T-helper 2 cell (primary cell): ENCODE measurements around the gene CFAP91.

Experiments used
- DNase-seq, 5 experiments: peaks; one replicate each; pipeline versions ENCODE4 v3.0.0 to v3.0.0-alpha.2; 2012 to 2022
- total RNA-seq, 2 donors: gene quantifications; one replicate each; lab custom pipeline; 2026; lab: John Stamatoyannopoulos, UW

Gene CFAP91
- total RNA-seq: 0 to 0.31 reads per million in 2 donors

- peak; percentile 60 to 78 (median 74) for DNase-seq
Observed at GRCh38 chr3:119702530-119703527, at the start of gene CFAP91. Gene CFAP91, plus strand, starts transcription at chr3:119703022. Its CDS starts 77 bp downstream, at chr3:119703099.

DNA sequence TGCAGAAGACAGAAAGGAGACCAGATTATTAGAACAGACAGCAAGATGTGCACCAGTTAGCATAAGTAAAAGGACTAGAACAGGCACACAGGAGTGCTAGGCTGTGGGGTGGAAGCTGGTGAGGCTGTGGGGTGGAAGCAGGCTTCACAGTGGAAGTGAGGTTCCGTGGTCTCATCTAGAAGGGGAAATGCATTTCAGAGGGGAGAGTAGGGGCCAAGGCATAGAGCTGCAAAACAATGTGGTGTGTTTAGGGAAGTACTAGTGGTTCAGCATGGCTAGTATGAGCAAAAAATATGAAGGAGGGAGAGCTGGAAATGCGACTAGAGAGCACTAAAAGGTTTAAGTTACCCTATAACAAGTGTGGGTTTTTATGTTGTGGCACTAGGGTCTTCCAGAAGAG is 48.9 kb upstream of the CFAP91 start:
- DNase-seq: no peak

DNA sequence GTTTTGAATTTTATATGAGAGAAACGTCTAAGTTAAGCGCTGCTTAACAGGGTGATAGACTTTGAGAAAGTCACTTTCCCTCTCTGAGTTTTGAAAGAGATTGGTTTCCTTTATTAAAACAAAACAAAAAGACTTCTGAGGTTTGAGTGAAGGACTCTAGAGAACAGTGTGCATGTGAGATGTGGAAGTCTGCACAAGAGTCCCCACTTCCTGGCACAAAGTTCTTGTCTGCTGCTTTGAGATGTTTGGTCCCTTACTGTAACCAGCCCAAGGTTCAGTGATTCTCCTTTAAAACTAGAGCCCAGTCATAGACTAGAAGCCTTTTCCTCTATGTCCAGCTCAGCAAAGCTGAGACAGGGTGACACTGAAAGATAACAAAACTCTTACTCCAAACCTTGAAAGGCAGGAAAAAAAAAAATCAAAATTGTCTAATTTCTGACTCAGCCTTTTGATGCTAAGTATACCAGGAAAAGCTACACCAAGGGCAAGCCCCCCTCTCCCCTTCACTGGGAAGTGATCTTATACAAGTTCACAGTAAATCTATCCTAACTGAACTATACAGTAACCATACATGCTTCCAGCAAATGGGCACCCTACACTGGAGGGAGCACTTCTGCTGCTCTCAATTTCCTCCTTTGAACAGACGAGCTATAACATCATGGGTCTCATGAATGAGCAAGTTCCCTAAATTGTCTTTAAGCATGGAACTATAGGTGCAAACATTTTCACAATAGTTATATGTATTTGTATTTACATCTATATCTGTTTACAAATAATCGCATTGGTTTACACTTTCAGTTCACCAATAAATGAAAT is 44.7 kb upstream of the CFAP91 start:
- peak in 1 of 5 experiments; percentile 32 for DNase-seq

DNA sequence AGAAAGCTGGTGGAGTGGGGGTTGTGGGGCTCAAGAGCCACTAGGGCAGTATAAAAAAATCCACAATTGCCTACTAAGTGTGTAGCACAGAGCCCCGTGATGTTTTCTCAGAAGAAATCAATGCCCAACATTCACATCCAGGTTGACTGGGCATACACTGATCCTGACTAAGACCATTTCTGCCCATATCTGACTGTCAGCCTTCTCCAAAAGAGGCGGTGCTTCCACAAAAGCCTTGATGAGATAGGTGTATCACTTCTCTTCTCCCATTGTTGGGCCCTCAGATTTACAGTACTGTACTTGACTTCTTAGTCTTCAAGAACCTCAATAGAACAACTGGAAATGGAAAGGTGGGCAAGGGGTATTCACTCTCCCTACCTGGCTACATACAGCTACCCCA is 43.8 kb upstream of the CFAP91 start:
- DNase-seq: no peak

DNA sequence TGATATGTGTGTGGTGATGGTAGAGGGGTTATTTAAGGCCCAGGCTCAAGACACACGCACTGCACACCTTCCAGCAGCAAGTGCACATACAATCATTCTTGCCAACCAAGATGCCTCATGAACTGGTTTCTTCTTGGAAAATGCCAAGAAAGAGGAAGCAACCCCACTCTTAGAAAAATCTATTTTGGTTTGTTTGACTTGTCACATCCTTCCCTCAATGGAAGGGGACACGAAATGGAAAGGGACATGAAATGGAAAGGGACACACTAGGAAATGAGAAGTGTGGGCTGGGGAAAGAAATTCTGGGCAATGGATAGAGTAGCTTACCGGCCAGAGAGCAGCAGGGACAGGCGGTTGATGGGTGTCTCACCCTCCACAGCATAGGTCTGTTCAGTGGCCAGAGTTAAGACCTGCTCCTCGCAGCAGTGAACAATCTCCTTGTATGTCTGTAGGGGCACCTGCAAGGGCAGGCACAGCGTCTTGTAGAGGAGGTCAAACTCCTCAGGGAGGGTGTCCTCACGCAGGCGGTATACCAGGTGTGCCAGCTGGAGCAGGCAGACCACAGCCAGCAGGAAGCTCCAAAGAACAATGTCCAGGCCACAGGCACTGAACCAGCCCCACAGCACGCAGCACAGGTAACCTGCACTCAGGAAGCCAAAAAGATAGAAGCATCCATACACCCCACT is 43.1 kb upstream of the CFAP91 start:
- no peak for DNase-seq

GRCh38 chr3:119660474-119661440 is 42.1 kb upstream of the CFAP91 start, which contains the start of gene POPDC2:
Gene POPDC2, minus strand, starts transcription at chr3:119660589. Its CDS starts 166 bp downstream, at chr3:119660423.
- no peak for DNase-seq

- DNase-seq: no peak
Observed at GRCh38 chr3:119662604-119663373, 40.0 kb upstream of the CFAP91 start.

- DNase-seq: no peak
Observed at GRCh38 chr3:119663885-119664284, 38.9 kb upstream of the CFAP91 start.

GRCh38 chr3:119664370-119664769 is 38.5 kb upstream of the CFAP91 start:
- DNase-seq: no peak

GRCh38 chr3:119664850-119665379 is 37.9 kb upstream of the CFAP91 start:
- no peak for DNase-seq

DNA sequence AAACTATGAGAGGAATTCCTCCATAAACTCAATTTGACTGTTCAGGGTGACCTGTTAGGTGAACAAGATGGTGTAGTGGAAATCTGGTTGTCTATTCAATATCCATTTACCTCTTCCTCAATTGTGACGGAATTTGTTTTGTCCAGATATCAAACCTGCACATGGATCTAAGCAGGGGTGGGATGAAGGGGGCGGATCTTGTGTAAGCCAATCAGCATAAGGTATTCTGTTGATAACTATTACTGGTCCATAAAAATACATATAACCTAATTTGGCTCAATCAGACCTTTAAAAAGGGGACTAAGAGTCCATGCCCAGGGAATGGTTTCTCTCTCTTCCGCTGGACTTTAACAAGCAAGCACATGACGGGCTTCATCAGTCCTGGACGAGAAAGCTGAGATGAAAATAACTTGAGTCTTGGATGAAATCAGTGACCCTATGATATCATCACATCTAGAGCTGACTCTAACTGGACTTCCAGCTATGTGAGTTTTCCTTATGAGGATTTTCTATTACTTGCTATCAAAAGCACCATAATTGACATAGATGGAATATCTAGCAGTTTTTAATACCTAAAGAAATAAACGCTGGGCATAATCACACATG is 36.8 kb upstream of the CFAP91 start:
- DNase-seq: no peak

GRCh38 chr3:119669906-119670570 is 32.8 kb upstream of the CFAP91 start:
- no peak for DNase-seq

GRCh38 chr3:119672776-119673175 is 30.0 kb upstream of the CFAP91 start:
- DNase-seq: no peak

- no peak for DNase-seq
Observed at GRCh38 chr3:119673875-119674274, 28.9 kb upstream of the CFAP91 start.

GRCh38 chr3:119675188-119675874 is 27.5 kb upstream of the CFAP91 start:
- no peak for DNase-seq

DNA sequence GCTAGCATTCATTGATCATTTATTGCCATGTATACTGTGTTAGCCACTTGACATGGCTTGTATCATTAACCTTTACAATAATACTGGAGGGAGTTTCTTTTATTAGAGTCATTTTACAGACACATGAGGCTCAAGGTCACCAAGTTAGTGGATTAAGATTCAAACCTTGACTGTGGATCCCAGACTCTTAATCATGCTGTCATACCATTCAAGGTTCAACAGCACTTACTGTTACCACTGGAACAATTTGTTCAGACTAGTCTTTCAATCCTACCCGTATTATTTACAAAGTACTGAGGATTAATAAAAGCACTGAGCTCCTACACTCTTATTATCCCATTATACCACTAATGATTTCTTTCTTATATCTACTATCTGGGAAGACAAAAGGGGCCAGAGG is 26.8 kb upstream of the CFAP91 start:
- no peak for DNase-seq

GRCh38 chr3:119676771-119677640 is 25.8 kb upstream of the CFAP91 start, which contains the start of gene COX17:
Gene COX17, minus strand, starts transcription at chr3:119677406. Its CDS starts 96 bp downstream, at chr3:119677310.
- peak; percentile 84 to 99 (median 95) for DNase-seq

DNA sequence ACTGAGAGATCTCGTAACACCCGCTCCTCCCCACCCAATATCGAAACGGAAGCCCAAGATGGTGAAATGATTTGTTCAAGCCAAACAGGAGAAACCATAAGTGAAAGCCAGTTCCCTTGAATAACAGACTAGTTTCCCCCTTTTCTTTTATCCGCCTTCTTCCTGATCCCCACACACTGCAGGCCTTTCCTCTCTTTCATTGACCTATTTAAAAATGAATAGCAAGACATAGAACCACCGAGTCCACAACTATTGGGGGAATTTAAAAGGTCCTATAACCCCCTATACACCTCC is 25.2 kb upstream of the CFAP91 start:
- no peak for DNase-seq
